SK-N-MC (cell line): ENCODE results near the gene U2AF2.

ENCODE experiments used
- EZH2 ChIP-seq: fragments of 200-600 bp; sonication (generic); IDR thresholded peaks from one replicate; pipeline ENCODE4 v1.6.1; 2017; ENCODE audit warnings: antibody characterized with exemption
- POLR2AphosphoS5 ChIP-seq: IDR thresholded peaks from 2 replicates; pipeline ENCODE4 v1.6.1; 2012; ENCODE audit warnings: mild to moderate bottlenecking, low read depth, low read length, borderline replicate concordance

DNA sequence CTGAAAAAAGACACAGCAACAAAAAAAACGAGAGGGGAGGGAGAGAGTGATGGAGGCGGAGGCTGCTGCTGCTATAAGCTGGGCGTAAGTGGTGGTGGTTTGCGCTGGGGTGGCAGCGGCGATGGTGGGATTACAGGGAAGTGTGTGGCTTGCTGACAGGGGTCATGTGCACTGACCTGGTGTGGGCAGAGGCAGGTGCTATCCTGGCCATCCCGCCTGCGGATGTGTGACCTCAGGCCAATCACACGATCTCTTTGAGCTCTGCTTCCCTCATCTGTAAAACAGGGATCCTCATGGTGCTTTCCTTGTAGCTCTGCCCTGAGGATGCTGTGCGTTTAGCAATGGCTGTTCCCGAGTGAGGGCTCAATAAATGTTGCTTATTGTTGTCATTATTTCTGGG, 17.3 kb upstream of the U2AF2 start:
- TF ChIP-seq POLR2AphosphoS5 = no peak
- TF ChIP-seq EZH2 = no peak
